T-helper 2 cell treated with Interferon-gamma antibody and Interleukin-4, amounts not matched to agents 100 ng/mL and 5 ng/mL, for 36 hours (primary cell): ENCODE results near the gene CEP290. TPM values are rescaled to one million over a fixed set of nuclear protein-coding genes. Genes with fewer than 3 reads are reported as not detected.
"Not testable (repeated sequence)": the region's sequence is repeated elsewhere in the genome, so short reads cannot be mapped to it uniquely, and the experiment has no call there.

ENCODE experiments used
- intact Hi-C: fragments of 100-400 bp; cut with micrococcal nuclease; formaldehyde crosslinking; loops from one replicate; pipeline ENCODE4 v1.15.1; 2023
- total RNA-seq: library from RNA; stranded (reverse); gene quantifications from 2 replicates; pipeline ENCODE4 v1.2.3, GENCODE V29; 2022

The CEP290 gene
- total RNA-seq, 1 donor from 2014 or later = 10.1 TPM

- intact Hi-C loops = no loop called here
Observed at GRCh38 chr12:88057994-88058718, 83.7 kb downstream of the CEP290 start.

GRCh38 chr12:88056571-88056970 lies 85.3 kb downstream of the CEP290 start:
- intact Hi-C loops = no loop called here

- intact Hi-C loops = no loop called here
Observed at GRCh38 chr12:88052686-88053085, 89.2 kb downstream of the CEP290 start.

- intact Hi-C loops = no loop called here
Observed at GRCh38 chr12:88044035-88044434, 97.9 kb downstream of the CEP290 start.

- intact Hi-C loops = loop anchor here (2.0 to 5.0 kb wide), 3 partner anchors 13 to 1490 kb away; partner anchors contain the start of gene POC1B
Observed at GRCh38 chr12:88037770-88038169, 104.1 kb downstream of the CEP290 start.

- intact Hi-C loops = loop anchor here (2.0 to 5.0 kb wide), 3 partner anchors 14 to 1491 kb away; partner anchors contain the start of gene POC1B
Observed at GRCh38 chr12:88036353-88036965, 105.4 kb downstream of the CEP290 start.

- intact Hi-C loops = loop anchor here (1.0 to 5.0 kb wide), 5 partner anchors 15 to 1673 kb away; partner anchors contain the start of genes CEP290, POC1B and TMTC3
Observed at GRCh38 chr12:88035907-88036289, 106.0 kb downstream of the CEP290 start.

GRCh38 chr12:88035271-88035906 lies 106.5 kb downstream of the CEP290 start:
- intact Hi-C loops = loop anchor here (1.0 to 5.0 kb wide), 4 partner anchors 107 to 1674 kb away; partner anchors contain the start of genes CEP290, POC1B and TMTC3

- intact Hi-C loops = not testable (repeated sequence)
Observed at GRCh38 chr12:88031161-88031560, 110.7 kb downstream of the CEP290 start.

GRCh38 chr12:88029093-88029665 lies 112.7 kb downstream of the CEP290 start, which contains the start of gene C12orf50:
C12orf50 (minus strand) TSS chr12:88029401; CDS start chr12:88026962, 2,439 bp downstream.
- intact Hi-C loops = no loop called here

GRCh38 chr12:88026196-88026595 lies 115.7 kb downstream of the CEP290 start:
- intact Hi-C loops = no loop called here

- intact Hi-C loops = no loop called here
Observed at GRCh38 chr12:88017964-88018363, 123.9 kb downstream of the CEP290 start.

- intact Hi-C loops = no loop called here
Observed at GRCh38 chr12:88015825-88016224, 126.1 kb downstream of the CEP290 start.

- intact Hi-C loops = no loop called here
Observed at GRCh38 chr12:88011755-88012154, 130.1 kb downstream of the CEP290 start.

- intact Hi-C loops = no loop called here
Observed at GRCh38 chr12:88006351-88006750, 135.5 kb downstream of the CEP290 start.

GRCh38 chr12:88001327-88001726 lies 140.6 kb downstream of the CEP290 start:
- intact Hi-C loops = no loop called here

Other genes with a start within 250 kb of the CEP290 start
- 0.09 TPM in 2 replicates for gene C12orf50, start 112.7 kb downstream of the CEP290 start, total RNA-seq
- gene TMTC3, start 219 bp upstream of the CEP290 start, total RNA-seq = 5.9 and 6.8 TPM in 2 replicates